Transverse colon (tissue), 4 donors: ENCODE results near the gene RBBP9. TPM values are rescaled to one million over a fixed set of nuclear protein-coding genes. Genes with fewer than 3 reads are reported as not detected.
"Not testable (repeated sequence)": the region's sequence is repeated elsewhere in the genome, so short reads cannot be mapped to it uniquely, and the experiment has no call there.

Experiments used
- DNase-seq: peaks from one replicate; pipeline ENCODE4 v3.0.0-alpha.2; 2019
- H3K27ac ChIP-seq, 4 donors: fragments of 200-600 bp; sonication (generic); 2 replicates each; pipeline ENCODE4 v1.5.1; 2016 to 2018; ENCODE audit warnings: inconsistent platforms in 4 of 4
- H3K27me3 ChIP-seq: fragments of 200-600 bp; sonication (generic); 2 replicates; pipeline ENCODE4 v1.5.1; 2017; ENCODE audit warnings: inconsistent platforms
- H3K36me3 ChIP-seq, 4 donors: fragments of 200-600 bp; sonication (generic); 2 replicates each; pipeline ENCODE4 v1.5.1; 2017 to 2019; ENCODE audit warnings: inconsistent platforms in 4 of 4
- H3K4me1 ChIP-seq, 4 donors: fragments of 200-600 bp; sonication (generic); 2 replicates each; pipeline ENCODE4 v1.5.1; 2017 to 2020; ENCODE audit warnings: inconsistent platforms in 4 of 4
- H3K4me3 ChIP-seq, 4 donors: fragments of 200-600 bp; sonication (generic); 1 replicate in 1 of 4; 2 replicates in 3 of 4; pipeline versions ENCODE4 v1.5.1 to v1.6.1; 2017 to 2019; ENCODE audit warnings: inconsistent platforms in 4 of 4
- H3K9me3 ChIP-seq, 2 donors: fragments of 200-600 bp; sonication (generic); 2 replicates each; pipeline ENCODE4 v1.5.1; 2017 to 2019; ENCODE audit warnings: inconsistent platforms in 2 of 2
- CTCF ChIP-seq, 5 experiments: fragments of 200-600 bp in 3 of 5; fragments of 450-650 bp in 2 of 5; sonication (generic) in 3 of 5; IDR thresholded peaks; 1 replicate in 2 of 5; 2 replicates in 3 of 5; pipeline ENCODE4 v1.5.1; 2016 to 2017; ENCODE audit warnings: antibody characterized with exemption in 5 of 5, inconsistent platforms in 3 of 5, mild to moderate bottlenecking in 2 of 5, moderate library complexity in 1 of 5
- EP300 ChIP-seq: sonication (generic); formaldehyde crosslinking; IDR thresholded peaks from one replicate; pipeline ENCODE4 v1.6.1; 2017; ENCODE audit warnings: antibody characterized with exemption, low read depth
- POLR2A ChIP-seq: fragments of 450-650 bp; IDR thresholded peaks from one replicate; pipeline ENCODE4 v1.6.1; 2016; ENCODE audit warnings: antibody characterized with exemption, mild to moderate bottlenecking, moderate library complexity
- POLR2AphosphoS5 ChIP-seq, 3 donors: sonication (generic); formaldehyde crosslinking; IDR thresholded peaks; one replicate each; pipeline ENCODE4 v1.6.1; 2016; ENCODE audit warnings: antibody characterized with exemption in 3 of 3
- WGBS, 2 donors: methylation state at CpG; one replicate each; pipeline ENCODE4 v1.1.5; 2018; ENCODE audit warnings: low coverage in 1 of 2; 5-methylcytosine and 5-hydroxymethylcytosine counted together
- in situ Hi-C, 4 donors: fragments of 200-750 bp; cut with MboI; loops; one replicate each; pipeline versions ENCODE4 v1.15.0 to v1.15.1; 2017; ENCODE audit warnings: low sequenced_read_pairs in 3 of 4, low pct_ligation_motif_present in 1 of 4, low pct_unique_long_range_greater_than_20kb in 1 of 4
- intact Hi-C: fragments of 100-400 bp; cut with DNase I; formaldehyde crosslinking; loops from one replicate; pipeline ENCODE4 v1.15.1; 2023; ENCODE audit warnings: low total_unique reads
- total RNA-seq, 4 donors: library from RNA; depleted of rRNA; stranded (reverse); fragments of >200 nt; gene quantifications; one replicate each; pipeline ENCODE4 v1.1.0, GENCODE V29; 2016

Gene RBBP9
- total RNA-seq, 4 donors from 2014 or later, result 0.40 to 11.7 (median 6.0) TPM

- H3K9me3 ChIP-seq, result no peaks in the 10 kb centered on the region
- in situ Hi-C loops, result no loop called here
- WGBS, 2 donors, result 97% methylated on average over 6 of the region's 6 CpGs; no CpG with 5 or more reads in 1 of the 2 donors
- H3K27ac ChIP-seq, result no peak overlapping the region
- no peaks in the 10 kb centered on the region for H3K27me3 ChIP-seq
- no peak overlapping the region for H3K4me3 ChIP-seq
- no peak for TF ChIP-seq CTCF (IDR thresholded peaks at IDR 0.05)
- TF ChIP-seq EP300, result no peak
- TF ChIP-seq POLR2A, result no peak
- TF ChIP-seq POLR2AphosphoS5 (IDR thresholded peaks at IDR 0.05), result no peak
- DNase-seq, result no peak
- H3K36me3 ChIP-seq, result peaks cover 0 to 58% (median 29%) of the 10 kb centered on the region in 4 donors
- intact Hi-C loops, result no loop called here
- no peaks in the 10 kb centered on the region for H3K4me1 ChIP-seq
These were observed 35.6 kb upstream of the RBBP9 start for GRCh38 chr20:18532626-18533025.

GRCh38 chr20:18529041-18529440, 32.0 kb upstream of the RBBP9 start:
- in situ Hi-C loops, result no loop called here
- Histone ChIP-seq H3K27me3 (no peaks in the 10 kb centered on the region), H3K27ac (no peak overlapping the region), H3K4me3 (no peak overlapping the region), H3K4me1 (no peaks in the 10 kb centered on the region), H3K9me3 (no peaks in the 10 kb centered on the region), H3K36me3 (peaks cover 0 to 84% (median 37%) of the 10 kb centered on the region in 4 donors)
- TF ChIP-seq CTCF (IDR thresholded peaks at IDR 0.05) (no peak), EP300 (no peak), POLR2A (no peak), POLR2AphosphoS5 (IDR thresholded peaks at IDR 0.05) (no peak)
- intact Hi-C loops, result no loop called here
- no peak for DNase-seq

GRCh38 chr20:18527836-18528235, 30.8 kb upstream of the RBBP9 start:
- peaks cover 0 to 77% (median 32%) of the 10 kb centered on the region in 4 donors for H3K36me3 ChIP-seq
- no peak for TF ChIP-seq EP300
- TF ChIP-seq POLR2AphosphoS5 (IDR thresholded peaks at IDR 0.05), result no peak
- TF ChIP-seq CTCF (IDR thresholded peaks at IDR 0.05), result no peak
- TF ChIP-seq POLR2A, result no peak
- WGBS, 2 donors, result 100% methylated on average over 2 of the region's 2 CpGs; no CpG with 5 or more reads in 1 of the 2 donors
- no peaks in the 10 kb centered on the region for H3K27me3 ChIP-seq
- DNase-seq, result no peak
- H3K9me3 ChIP-seq, result no peaks in the 10 kb centered on the region
- no peaks in the 10 kb centered on the region for H3K4me1 ChIP-seq
- H3K4me3 ChIP-seq, result no peak overlapping the region
- intact Hi-C loops, result no loop called here
- H3K27ac ChIP-seq, result no peak overlapping the region
- in situ Hi-C loops, result no loop called here

GRCh38 chr20:18527339-18527738, 30.3 kb upstream of the RBBP9 start:
- Histone ChIP-seq H3K27ac (no peak overlapping the region), H3K4me3 (no peak overlapping the region), H3K9me3 (no peaks in the 10 kb centered on the region), H3K27me3 (no peaks in the 10 kb centered on the region), H3K36me3 (peaks cover 0 to 72% (median 30%) of the 10 kb centered on the region in 4 donors), H3K4me1 (no peaks in the 10 kb centered on the region)
- no peak for DNase-seq
- intact Hi-C loops, result no loop called here
- TF ChIP-seq POLR2A (no peak), POLR2AphosphoS5 (IDR thresholded peaks at IDR 0.05) (no peak), CTCF (IDR thresholded peaks at IDR 0.05) (no peak), EP300 (no peak)
- 91 to 93% methylated on average over 2 of the region's 2 CpGs for WGBS, 2 donors
- in situ Hi-C loops, result no loop called here

GRCh38 chr20:18526761-18527160, 29.7 kb upstream of the RBBP9 start:
- H3K4me1 ChIP-seq, H3K4me3 ChIP-seq, DNase-seq, H3K9me3 ChIP-seq, H3K27me3 ChIP-seq, H3K27ac ChIP-seq, intact Hi-C loops, in situ Hi-C loops: not testable (repeated sequence)
- H3K36me3 ChIP-seq, result peaks cover 0 to 66% (median 28%) of the 10 kb centered on the region in 4 donors
- WGBS, 2 donors, result 86 to 100% methylated on average over 4 to 14 of the region's 14 CpGs
